ENCODE results near the gene SH3RF3.
"Not testable (repeated sequence)": the region's sequence is repeated elsewhere in the genome, so short reads cannot be mapped to it uniquely, and the experiment has no call there.

Gene SH3RF3

GRCh38 chr2:109220860-109221259 lies 91.9 kb downstream of the SH3RF3 start:
- no peak for DNase-seq

DNA sequence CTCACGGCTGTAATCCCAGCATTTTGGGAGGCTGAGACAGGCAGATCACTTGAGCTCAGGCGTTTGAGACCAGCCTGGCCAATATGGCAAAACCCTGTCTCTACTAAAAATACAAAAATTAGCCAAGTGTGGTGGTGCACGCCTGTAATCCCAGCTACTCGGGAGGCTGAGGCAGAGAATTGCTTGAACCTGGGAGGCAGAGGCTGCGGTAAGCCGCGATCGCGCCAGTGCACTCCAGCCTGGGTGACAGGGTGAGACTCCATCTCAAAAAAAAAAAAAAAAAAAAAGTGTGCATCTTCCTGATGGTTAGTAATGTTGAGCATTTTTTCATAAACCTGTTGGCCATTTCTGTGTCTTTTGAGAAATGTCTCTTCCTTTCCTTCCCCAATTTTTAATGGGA lies 92.3 kb downstream of the SH3RF3 start:
- not testable (repeated sequence) for DNase-seq

DNA sequence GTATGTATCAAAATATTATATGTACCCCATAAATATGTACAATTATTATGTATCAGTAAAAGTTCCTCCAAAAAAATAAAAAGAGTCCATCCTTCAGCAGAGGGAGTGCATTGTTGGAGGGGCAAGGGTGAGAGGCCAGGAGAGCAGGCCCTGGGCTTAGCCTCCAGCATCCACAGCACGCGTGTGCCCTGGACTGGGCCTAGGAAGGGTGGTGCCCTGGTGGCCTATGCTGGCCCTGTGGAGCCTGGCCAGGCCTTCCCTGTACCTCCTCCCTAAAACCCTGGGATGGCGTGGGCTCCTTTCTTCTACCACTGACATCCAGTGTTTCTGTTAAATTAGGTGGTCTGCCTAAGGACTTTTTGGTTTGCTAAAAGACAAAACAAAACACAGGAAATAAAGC lies 93.4 kb downstream of the SH3RF3 start:
- DNase-seq = no peak

GRCh38 chr2:109222825-109223471 lies 93.9 kb downstream of the SH3RF3 start:
- DNase-seq = no peak

GRCh38 chr2:109223490-109223889 lies 94.5 kb downstream of the SH3RF3 start:
- DNase-seq = no peak

DNA sequence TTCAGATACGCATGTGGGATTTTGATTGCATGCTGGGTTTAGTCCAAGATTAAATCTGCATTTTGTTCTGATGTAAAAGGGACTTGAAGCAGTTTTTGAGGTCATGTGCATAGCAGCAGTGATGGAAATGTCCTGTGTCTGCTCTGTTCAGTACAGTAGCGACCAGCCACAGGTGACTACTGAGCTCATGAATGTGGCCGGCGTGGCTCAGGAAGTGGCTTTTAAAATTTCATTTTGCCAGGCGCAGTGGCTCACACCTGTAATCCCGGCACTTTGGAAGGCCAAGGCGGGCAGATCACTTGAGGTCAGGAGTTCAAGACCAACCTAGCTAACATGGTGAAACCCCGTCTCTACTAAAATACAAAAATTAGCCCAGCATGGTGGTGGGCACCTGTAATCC lies 95.3 kb downstream of the SH3RF3 start:
- not testable (repeated sequence) for DNase-seq

GRCh38 chr2:109225170-109225782 lies 96.3 kb downstream of the SH3RF3 start:
- peak in 3 of 4 experiments; percentile 33 to 57 (median 34) for DNase-seq

DNA sequence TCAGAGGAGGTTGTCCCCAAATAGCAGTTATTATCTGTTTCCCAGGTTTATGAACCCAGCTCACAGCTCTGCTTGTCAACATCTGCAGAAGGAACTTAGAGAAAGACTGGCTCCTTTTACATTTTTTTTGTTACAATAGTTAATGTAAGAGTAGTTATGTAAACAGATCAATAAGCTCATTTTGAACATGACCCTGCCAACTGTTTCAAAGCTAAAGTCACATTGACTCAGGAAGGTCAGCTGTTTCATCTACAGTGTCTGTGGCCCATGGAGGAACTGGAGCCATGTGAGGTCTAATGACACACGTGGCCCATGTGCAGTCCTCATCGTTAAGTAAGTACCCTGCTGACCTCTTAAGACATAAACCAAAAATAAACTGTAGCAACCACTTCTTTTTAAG lies 97.1 kb downstream of the SH3RF3 start:
- DNase-seq = peak; percentile 81 to 94 (median 90)

- peak in 1 of 4 experiments; percentile 36 for DNase-seq
Measured at GRCh38 chr2:109226622-109227021, 97.6 kb downstream of the SH3RF3 start.

GRCh38 chr2:109229094-109229675 lies 100.2 kb downstream of the SH3RF3 start:
- peak in 2 of 4 experiments; percentile 54 to 56 for DNase-seq

GRCh38 chr2:109230941-109231420 lies 102.0 kb downstream of the SH3RF3 start:
- DNase-seq = peak; percentile 63 to 81 (median 78)

DNA sequence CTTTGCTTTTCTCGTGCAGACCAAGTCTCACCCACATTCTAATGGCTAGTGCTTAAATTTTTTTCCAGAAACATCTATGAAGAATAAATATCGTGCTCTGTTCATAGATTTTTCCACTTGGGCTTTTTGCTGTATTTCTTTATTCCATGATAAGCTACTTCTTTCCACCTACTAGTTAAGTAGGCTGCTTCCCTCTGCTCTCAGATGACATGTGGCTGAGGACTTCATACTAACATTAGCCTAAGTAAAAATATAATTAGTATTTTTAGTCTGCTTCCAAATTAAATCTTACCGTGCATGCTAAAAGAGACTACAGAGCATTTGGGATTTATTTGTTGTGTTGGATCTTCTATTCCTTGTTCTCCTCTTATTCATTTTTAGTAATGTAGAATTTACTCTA lies 102.4 kb downstream of the SH3RF3 start:
- DNase-seq = peak in 1 of 4 experiments; percentile 45

DNA sequence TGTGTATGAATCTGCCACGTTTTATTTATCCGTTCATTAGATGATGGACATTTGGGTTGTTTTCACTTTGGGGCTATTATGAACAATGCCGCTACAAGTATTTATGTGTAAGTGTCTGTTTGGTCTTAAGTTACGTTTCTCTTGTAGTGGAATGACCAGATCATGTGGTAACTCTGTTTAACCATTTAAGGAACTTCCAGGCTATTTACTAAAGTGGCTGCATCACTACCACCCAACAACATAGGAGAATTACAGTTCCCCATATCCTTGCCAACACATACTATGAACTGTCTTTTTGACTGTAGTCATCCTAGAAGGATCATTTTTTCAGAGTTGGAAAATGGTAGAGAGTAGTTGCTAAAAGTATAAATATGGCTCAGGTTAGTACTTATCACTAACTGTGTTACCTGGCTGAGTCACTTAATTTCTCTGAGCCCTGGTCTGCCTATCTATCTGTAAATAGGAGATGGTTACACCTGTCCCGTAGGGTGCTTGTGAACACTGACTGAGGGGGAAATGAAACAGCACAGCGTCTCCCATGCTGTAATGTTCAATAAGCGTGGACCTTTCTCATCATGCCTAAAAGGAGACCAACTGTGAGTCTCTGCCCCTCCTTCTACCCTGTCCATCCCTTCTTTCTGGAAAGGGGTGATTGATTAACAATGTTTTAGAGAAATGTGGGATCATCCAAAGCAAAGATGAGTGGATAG lies 103.1 kb downstream of the SH3RF3 start:
- DNase-seq = peak; percentile 29 to 80 (median 64)

DNA sequence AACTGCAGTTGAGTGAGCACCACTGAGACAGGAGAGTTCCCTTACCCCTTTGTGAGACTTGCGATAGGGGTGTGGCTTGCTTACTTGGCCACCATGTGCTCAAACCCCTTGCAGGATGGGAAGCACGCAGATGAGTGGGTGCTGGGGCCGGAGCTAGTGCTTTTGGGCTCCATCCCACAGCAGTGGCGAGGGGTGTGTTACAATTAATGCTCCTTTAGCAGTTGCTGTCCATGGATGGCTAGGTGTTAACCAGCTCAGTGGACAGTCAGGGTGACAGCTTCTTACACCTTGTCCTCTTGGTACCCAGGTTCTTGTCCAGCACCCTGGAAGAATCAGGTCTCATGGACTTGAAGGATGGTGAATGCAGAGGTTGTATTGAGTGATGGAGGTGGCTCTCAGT lies 103.9 kb downstream of the SH3RF3 start:
- DNase-seq = no peak

GRCh38 chr2:109233643-109234042 lies 104.6 kb downstream of the SH3RF3 start:
- no peak for DNase-seq

DNA sequence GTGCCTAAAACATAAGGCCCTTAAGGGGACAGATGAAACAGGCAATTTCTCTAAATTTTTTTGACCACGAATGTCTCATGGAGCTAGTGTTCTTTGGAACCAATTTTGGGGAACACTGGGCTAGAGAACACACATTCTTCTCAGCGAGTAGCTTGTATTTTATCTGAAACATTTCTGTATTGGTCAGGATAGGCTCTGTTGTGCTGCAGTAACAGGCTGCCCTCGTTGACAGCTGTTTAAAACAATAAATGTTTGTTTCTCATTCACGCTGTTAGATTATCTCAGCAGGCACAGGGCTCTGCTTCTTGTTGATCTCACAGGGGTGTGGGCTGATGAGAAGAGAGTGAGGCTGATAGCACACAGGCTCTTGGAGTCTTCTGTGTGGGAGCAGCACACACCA lies 105.3 kb downstream of the SH3RF3 start:
- no peak for DNase-seq

GRCh38 chr2:109236147-109236546 lies 107.1 kb downstream of the SH3RF3 start:
- no peak for DNase-seq

- no peak for DNase-seq
Measured at GRCh38 chr2:109237792-109238191, 108.8 kb downstream of the SH3RF3 start.

GRCh38 chr2:109238580-109238979 lies 109.6 kb downstream of the SH3RF3 start:
- peak; percentile 86 to 95 (median 94) for DNase-seq

DNA sequence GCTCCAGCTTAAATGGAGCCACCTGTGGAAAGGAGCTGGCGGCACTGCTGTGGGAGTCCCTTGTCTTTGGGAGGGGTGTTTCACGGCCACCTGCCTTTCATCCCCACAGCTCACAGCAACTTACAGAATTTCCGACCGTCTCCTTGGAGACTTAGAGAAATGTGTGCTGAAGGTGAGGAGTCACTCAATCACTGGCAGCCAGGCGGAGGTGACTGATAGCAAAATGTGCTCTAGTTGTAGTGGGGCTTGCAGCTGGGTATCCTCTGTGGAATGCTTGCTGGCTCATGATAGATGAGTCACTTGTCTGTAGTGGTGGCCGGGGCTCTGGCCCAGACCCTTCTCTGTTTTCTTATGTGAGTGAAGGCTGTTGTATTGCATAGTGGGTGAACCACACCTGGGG lies 110.7 kb downstream of the SH3RF3 start:
- DNase-seq = no peak

GRCh38 chr2:109242210-109242653 lies 113.2 kb downstream of the SH3RF3 start:
- DNase-seq = no peak

DNA sequence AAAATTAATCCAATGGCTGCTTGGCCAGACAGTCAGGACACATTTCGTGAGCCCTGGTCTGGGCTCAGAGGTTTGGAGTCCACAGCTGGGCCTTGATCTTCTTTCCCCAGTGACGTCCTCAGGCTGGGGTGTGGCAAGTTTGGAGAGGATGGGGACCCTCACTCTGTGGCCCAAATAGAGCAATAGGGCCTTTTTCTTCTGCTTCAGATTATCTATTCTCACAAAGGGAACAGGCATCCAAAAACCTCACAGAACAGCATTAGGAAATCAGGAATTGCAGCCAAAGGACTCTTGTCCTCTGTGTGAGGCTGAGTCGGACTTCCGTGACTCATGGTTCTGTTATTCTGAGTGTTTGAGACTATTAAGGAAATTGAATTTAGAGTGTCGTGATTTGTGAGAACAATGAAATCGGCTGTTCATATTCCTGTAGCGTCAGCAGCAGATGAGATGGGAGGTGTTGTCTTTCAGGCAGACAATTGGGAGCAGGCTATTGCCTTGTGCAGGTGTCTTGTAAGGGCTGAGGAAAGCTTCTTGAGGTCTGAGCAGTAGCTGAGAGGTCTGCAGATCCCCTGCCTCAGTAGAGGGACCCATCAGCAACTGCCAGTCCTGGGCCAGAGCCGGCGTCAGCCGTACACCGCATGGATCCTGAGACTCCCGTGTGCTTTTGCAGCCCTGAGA lies 113.8 kb downstream of the SH3RF3 start:
- peak; percentile 50 to 83 (median 56) for DNase-seq
